Left hindlimb (tissue), 1 donor: ENCODE measurements around the gene GPR176.

Experiments
- DNase-seq: peaks from one replicate; pipeline ENCODE4 v3.0.0-alpha.2; 2018

GPR176 gene

GRCh38 chr15:39781147-39781966 lies 138.7 kb downstream of the GPR176 start:
- DNase-seq, result no peak

- DNase-seq, result no peak
Observed at GRCh38 chr15:39778021-39778420, 142.0 kb downstream of the GPR176 start.

GRCh38 chr15:39777496-39777895 lies 142.6 kb downstream of the GPR176 start:
- no peak for DNase-seq

- DNase-seq, result no peak
Observed at GRCh38 chr15:39776068-39776467, 144.0 kb downstream of the GPR176 start.

GRCh38 chr15:39774688-39775267 lies 145.3 kb downstream of the GPR176 start:
- no peak for DNase-seq

GRCh38 chr15:39770748-39771689 lies 149.0 kb downstream of the GPR176 start:
- DNase-seq, result no peak

- DNase-seq, result no peak
Observed at GRCh38 chr15:39767921-39768320, 152.1 kb downstream of the GPR176 start.

GRCh38 chr15:39761006-39761405 lies 159.1 kb downstream of the GPR176 start:
- no peak for DNase-seq

GRCh38 chr15:39756806-39757522 lies 163.1 kb downstream of the GPR176 start:
- DNase-seq, result no peak

- DNase-seq, result no peak
Observed at GRCh38 chr15:39752991-39753390, 167.1 kb downstream of the GPR176 start.

GRCh38 chr15:39752246-39752645 lies 167.8 kb downstream of the GPR176 start:
- DNase-seq, result no peak
